GM12874 (cell line): ENCODE measurements around the gene ARF3.

Experiments
- TF ChIP-seq, protein P1 (sequence below): IDR thresholded peaks from 2 replicates; pipeline ENCODE4 v1.5.1; 2011; ENCODE audit warnings: low read depth, mild to moderate bottlenecking, control low read depth, low read length, moderate library complexity; ENCODE audit not compliant: insufficient read depth

The ARF3 gene

DNA sequence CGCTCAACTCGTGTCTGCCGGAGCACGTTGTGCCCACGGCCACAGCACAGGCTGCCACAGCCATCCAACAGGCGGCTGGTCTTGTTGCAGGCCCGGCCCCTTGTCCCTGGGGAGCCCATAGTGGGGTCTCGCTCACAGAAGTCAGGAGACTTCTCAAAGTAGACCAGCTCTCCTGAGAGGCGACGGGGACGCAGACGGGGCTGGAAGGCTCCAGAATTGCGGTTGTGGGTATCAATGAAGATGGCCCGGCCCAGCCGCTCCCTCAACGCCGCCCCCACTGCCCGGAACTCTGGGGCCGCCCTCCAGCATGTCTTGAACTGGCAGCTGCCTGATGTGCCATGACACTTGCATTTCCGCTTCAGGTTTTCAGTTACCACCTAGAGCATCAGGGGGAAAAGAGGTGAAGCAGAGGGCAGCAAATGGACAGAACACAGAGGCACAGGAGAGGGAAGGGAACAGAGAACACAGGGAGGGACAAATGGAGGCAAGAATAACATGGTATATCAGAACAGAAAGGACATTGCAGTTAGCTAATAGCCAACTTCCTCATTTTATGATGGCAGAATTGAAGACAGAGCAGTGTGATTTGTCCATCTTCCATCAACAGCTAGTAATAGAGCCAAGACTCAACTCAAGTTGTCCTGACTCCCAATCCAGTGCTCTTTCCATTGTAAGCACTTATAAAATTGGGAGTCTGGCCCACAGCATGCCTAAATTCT lies 9.0 kb upstream of the ARF3 start:
- TF ChIP-seq, protein P1, sequence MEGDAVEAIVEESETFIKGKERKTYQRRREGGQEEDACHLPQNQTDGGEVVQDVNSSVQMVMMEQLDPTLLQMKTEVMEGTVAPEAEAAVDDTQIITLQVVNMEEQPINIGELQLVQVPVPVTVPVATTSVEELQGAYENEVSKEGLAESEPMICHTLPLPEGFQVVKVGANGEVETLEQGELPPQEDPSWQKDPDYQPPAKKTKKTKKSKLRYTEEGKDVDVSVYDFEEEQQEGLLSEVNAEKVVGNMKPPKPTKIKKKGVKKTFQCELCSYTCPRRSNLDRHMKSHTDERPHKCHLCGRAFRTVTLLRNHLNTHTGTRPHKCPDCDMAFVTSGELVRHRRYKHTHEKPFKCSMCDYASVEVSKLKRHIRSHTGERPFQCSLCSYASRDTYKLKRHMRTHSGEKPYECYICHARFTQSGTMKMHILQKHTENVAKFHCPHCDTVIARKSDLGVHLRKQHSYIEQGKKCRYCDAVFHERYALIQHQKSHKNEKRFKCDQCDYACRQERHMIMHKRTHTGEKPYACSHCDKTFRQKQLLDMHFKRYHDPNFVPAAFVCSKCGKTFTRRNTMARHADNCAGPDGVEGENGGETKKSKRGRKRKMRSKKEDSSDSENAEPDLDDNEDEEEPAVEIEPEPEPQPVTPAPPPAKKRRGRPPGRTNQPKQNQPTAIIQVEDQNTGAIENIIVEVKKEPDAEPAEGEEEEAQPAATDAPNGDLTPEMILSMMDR = no peak

DNA sequence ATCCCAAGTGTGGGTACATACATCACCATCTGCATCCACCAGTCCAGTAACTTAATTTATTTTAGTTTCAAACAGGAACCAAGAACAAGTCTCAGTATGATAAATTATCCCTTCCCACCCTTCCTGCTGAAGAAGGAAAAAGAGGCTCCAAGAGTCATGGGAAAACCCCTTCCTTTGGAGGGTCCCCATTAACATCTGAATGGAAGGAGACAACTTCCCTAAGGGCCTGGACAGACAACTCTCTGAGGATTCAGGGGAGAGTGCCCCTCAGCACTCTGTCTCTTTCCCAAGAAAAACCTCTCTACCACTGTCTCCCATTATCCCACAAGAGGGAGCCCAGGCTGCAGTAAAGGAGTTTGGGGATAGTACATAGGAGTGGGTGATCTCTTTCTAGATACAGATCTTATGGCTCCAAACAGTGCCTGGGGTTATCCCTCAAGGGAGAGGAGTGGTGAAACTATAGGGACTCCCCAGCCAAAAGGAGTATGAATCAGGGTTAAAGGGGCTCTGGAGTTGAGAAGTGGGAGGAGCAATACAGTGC lies 8.1 kb upstream of the ARF3 start:
- TF ChIP-seq, protein P1 = no peak

DNA sequence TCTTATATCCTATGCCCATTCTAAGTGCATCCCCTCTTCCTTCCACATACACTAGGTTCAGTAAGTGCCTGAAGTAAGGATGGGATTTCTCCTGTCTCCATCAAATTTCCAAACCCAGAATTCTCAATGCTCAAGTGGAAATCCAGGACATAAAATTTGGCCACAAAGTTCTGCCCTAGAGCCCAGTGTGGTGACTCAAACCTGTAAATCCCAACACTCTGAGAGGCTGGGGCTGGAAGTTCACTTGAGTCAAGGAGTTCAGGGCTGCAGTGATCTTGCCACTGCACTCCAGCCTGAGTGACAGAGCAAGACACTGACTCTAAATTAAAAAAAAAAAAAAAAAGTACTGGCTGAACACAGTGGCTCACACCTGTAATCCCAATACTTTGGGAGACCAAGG lies 4.5 kb upstream of the ARF3 start:
- TF ChIP-seq, protein P1 = no peak

DNA sequence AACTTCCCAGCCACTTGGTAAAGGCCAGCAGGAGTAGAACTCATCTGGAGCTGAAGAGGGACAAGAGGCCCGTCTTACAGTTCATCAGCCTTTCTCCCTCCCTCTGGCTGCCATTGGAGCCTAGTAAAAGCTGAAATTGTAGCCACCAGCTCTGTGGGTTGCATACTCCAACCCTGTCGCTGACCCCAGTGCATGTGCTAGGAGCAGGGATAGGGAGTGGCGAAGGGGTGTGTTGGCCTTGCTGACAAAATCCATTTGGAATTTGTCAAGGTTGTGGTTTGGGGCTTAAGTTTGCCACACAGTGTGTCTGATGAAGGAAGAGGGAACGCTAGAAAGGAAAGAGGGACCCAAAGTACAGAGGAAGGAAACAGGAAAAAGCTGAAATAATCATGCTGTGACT lies 4.0 kb upstream of the ARF3 start:
- TF ChIP-seq, protein P1 = no peak

DNA sequence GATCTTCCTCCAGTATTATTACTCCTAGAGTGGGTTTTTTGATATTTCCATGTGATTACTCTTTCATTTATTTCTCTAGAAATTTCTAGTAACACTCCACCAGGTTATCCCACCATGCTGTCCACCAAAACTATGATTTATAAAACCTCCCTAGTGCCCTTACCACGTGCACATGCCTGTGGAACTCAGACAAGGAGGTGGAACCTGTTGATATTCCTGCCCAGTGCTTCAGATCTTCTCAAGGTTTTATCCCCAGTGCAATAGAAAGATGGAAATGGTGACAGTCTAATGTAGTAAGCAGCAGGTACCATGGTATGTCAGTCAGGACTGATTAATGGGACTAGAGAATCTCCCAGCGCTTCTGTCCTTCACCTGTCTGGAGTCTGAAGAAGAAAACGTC lies 3.5 kb upstream of the ARF3 start:
- TF ChIP-seq, protein P1 = no peak

DNA sequence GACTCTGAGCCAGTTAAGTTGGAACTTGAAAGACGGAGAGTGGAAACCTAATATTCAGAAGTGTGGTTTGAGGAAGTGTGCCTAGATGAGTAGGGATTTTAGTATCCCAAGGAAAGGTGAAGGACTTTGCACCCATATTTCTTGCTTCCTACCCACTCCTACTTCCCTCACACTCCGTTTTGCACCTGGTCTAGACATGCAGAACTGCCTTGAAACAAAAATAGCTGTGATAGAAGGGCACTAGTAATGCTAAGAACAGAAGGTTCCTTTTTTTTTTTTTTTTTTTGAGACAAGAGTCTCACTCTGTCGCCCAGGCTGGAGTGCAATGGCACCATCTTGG lies 732 bp upstream of the ARF3 start:
- TF ChIP-seq, protein P1 = no peak

DNA sequence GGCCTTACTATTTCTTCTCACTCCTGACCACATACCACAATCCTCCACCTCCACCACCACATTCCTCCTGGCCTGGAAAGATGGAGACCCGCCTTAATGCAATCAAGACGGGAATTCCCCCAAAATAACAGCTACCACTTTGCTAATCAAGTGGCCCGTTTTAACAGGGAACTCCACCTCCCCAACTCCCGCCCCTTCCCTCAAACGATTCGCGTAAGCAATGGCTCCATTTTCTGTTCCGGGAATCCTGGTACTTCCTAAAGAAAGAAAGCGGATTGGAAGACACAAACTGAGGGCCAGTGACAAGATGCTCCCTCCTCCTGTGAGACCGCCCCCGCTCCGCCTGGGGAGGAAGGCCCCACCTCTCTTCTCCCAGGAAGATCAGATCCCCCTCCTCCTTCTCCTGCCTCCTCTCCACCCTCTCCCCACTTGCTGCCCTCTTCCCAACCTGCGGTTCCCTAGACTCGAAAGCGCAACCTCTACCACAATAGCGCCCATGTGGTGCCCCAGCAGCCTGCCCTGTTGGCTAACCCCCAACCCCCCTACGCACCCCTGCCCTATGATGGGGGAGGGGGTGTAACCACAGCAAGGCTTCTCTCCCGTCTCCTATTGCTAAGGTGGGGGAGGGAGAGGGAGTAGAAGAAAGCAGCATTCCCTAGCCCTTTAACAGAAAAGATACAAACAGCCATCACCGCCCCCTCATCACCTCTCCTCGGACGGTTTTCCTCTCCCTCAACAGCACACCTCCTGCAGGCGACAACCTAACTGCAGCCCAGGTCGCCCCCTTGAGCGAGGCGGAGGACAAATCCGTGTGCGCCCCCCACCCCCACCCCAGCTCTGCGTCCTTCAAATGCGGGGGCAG lies 777 bp downstream of the ARF3 start:
- TF ChIP-seq, protein P1 = no peak; the same call in 1 of the 2 replicates
